GM21447 (cell line): Measurements from ENCODE around the gene PTPRO.

Source experiments
- ATAC-seq: cut with Tn5 transposase; IDR thresholded peaks from one replicate; pipeline ENCODE4 v1.9.1; 2021; ENCODE audit not compliant: unreplicated experiment

Gene PTPRO

DNA sequence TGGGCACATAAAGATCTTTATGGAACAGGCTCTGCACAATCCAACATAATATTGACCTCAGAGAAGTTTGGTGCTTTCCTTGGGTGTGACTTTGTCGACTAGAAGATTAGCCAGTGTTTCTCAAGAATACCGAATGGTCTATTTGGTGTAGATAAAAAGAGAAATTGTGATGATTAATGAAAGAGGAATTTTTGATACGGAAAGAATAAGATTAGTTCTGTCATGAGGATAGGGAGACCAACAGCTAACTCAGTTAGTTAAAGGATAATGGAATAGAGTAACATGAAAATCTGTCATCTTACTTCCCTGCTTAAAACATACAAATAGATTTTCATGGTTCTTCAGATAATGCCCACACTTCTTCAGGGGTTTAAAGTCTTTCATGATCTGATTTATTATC is 24.2 kb downstream of the PTPRO start:
- no peak for ATAC-seq

DNA sequence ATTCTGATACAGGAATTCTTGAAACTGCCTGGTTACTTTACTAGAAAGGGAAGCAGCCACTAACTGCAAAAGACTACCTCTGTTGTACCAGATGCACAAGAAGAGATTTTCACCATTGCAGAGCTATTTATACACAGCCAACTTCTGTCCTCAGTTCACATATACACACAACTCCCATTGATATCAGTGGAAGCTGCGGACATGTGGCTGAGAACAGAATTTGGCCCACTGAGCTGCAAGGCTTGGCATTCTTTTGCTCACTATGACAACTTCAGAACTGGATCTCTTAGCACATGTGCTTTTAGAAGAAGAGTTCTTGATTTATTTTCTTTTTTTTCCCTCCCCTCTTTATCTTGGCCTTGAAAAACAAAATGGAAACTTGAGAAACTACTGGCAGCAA is 28.3 kb downstream of the PTPRO start:
- ATAC-seq = no peak

DNA sequence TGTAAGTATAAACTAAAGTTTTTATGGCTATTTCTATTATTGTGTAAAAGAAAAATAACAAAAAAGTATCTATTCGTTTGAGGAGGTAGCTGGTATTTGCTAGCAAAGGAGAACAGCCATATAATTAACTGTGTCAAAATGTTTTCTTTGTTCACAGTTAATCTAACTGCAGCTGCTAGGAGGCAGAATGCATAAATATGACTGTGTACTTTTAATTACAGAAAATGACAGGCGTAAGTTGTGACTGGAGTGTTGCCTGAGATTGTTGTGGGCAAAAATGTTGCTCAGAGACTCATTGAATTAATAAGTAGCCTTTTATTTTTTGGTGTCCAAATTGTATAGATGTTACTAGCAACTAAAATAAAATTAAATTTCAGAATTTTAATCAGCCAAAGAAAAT is 33.5 kb downstream of the PTPRO start:
- ATAC-seq = no peak

DNA sequence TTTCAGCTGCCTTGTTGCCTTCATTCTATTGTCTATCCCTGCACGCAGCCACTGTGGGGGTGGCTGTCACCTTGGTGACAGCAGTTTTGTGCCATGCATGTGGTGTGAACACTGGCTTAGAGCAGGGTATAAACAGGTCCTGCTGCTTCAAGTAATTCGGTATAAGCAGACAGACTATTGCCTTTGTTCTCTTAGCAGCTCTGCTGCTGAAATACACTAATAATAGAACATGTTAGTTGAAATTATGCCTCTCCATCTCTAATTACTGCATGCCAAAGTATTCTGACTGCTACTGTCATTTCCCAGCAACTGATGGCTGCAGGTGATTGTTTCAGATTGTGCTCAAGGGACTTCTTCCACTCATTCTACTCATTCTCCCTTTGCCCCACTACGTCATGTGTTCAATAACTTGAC is 34.6 kb downstream of the PTPRO start:
- ATAC-seq = no peak

DNA sequence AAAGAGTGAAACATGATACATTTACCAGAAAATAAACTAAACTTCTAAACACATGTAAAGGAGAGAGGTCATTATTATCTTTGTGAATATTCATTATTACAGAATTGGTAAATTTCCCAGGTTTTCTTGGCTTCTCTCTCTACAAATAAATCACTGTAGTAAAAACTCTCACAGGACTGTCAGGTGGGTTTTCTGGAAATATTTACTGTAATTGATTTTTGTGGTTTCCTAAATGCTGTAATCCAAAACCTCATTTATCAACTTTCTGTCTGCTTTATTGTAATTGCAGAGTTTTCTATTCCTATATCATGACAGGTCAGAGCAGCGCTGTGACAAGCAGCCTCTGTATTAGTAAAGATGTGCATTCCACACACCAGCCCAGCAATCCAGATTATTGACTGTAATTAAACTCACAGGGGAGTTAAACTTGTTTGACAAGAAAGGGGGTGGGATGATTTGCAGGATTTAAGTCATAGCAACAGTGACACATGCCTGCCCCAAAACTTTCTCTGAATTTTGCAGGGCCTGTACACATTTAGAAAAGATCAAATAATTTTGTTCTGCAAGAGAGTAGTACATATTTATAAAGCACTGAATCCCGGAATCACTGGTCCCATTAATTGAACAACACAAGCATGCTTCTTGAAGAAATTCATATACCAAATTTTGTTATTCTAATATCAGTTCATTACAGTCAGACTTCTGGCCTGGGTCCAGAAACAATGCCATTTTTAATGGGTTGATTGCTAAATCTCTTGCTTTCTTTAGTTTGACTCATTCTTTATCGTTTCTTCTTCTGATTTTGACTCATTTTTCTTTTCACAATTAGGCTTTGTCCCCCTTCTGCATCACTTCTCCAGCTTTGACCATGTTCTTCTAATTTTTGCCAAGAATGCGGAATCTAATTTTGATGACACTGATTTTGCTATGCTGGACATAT is 42.2 kb downstream of the PTPRO start:
- ATAC-seq = no peak

DNA sequence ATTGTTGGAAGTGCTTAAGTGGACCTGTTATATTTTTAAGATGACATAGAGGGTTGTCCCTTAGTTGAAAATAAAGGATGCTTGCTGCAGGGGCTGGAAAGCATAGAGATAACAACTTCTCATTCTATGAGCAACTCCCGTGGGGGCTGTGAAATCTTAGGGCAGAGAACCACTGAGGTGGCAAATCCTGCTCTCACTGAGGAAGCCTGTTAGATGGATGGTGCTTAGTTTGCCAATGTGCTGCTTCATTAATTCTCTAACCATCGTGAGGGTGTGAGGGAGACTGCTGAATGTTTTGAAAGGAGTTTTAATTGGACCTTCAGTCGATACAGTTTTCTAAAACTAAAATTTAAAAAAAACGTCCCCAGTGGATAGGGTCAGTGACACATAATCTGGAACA is 46.5 kb downstream of the PTPRO start:
- no peak for ATAC-seq

DNA sequence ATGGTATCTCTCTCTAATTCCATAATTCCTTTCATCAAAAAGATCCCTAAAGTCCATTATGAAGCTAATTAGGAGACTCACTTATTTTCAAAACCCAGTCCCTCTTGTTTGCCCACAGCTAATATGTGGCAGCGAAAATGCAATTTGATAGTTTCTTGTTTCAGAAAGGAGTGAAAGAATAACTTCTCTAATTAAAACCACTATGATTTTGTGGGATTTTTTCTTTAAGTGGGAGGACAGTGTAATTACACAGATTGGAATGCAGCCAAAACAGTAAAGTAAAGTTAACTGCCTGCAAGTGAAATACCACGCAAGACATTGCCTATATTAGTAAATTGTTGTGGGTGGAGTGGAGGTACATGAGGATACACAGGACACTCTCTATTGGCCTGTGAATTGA is 50.0 kb downstream of the PTPRO start:
- no peak for ATAC-seq

DNA sequence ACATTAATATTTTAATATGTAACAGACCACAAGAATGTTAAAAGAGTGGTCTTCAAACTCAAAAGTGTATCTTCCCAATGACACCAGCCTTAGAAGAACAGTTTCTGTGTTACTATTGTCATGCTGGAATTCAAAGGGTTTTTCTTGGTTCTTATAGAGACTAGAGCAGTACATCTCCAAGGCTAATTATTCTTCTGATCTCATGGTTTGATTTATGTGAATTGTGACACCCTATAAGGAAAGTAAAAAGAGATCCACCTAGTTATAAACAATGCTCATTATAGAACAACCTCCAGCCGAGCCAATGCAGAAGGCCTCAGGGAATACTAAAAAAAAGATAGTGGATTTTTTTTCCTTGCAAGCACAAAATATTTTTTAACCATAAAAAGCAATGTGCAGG is 65.5 kb downstream of the PTPRO start:
- ATAC-seq = no peak

DNA sequence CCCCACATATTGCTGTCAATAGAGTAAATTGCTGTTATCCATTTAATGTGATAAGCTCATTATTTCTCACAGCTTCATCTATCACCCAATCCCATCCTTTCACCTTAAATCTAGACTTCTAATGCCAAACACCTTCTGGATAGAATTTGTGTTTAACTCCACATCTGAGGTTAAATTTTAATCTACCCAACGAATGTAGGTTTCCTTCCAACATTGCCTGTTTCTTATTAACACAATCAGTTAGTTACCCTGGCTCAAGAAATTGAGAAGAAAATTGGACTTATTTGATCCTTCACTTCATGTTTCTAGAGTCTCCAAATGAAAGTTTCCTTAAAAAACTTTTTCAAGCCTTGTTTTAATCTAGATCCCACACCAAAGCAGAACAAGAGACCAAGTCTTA is 67.3 kb downstream of the PTPRO start:
- no peak for ATAC-seq

DNA sequence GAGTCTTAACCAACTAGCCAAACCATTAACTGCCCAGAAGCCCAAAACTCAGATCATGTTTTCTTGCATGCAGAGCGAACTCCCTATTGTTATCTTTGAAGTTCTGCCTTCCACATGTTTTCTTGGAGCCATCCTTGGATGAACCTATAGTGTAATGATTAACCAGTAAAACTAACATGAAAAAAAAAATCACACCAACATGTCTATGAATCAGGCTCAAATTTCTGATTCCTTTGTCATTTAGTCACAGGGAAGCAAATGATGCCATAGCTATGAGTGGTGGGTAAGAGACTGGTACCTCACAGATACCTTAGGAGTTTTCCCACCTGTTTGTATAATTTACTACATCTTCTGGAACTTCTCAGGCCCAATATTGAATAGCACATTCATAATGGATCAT is 70.7 kb downstream of the PTPRO start:
- ATAC-seq = no peak

DNA sequence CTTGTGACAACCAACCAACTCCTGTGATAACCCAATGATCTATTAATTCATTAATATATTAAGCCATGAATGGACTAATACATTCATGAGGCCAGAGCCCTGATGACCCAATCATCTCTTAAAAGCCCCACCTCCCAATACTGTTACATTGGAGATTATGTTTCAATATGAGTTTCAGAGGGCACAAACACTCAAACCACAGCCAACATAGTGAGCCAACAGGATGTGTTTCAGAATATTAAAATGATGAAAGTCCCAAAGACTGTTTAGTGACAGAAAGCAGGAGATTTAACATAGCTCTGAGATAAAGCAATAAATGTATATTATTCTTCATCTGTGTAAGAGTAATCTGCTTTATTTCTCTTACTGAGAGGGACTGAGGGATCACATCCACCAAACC is 71.7 kb downstream of the PTPRO start:
- no peak for ATAC-seq

DNA sequence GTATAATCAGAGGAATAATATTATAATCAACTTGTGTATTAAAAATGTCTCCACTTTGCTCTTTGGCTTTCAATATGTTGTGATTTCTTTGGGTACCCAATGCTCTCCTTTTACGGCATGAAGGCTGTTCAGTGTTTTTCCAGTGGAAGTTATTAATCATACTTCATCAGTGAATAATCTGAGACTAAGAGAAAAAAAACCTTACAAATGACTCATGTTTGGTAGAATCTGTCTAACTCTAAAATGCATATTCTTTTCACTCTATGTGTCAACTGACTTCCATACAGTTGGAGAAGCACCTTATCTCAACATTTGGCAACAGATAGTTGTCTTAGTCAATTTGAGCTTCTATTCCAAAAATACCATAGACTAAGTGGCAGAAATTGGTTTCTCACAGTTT is 82.2 kb downstream of the PTPRO start:
- no peak for ATAC-seq

DNA sequence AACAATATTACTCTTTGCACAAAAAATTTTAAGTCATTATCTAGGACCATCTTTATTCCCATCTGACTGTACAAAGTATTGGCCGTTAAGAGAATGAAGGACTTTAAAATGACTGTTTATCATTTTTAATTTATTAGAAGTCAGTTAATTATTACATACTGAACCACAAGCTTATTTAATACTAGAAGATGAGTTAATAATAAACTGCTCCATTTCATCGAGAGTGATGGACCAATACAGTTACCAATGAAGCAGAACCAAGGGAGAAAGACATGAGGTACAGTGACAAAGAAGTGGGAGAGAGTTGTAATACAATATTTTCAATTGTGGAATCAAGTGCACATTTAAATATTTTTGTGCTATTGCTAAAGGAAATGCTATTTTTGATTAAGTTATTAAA is 83.3 kb downstream of the PTPRO start:
- no peak for ATAC-seq

DNA sequence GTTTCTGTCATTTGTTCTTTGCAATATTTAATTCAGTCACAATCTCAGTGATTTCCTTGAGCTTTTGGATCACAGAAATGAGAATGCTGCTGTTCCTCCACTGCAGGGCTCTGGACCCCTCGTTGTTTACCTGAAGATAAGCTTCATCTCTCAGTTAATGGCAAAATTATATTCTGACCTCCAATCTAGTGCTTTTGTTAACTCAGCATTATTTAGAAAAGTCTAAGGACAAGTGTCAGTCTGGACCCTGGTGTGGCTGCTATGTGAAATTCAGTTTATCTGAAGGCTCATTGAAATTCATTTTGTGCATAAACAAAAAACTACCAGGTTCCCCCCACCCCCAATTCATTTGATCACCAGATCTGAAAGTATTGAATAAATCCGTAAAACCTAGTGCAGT is 84.7 kb downstream of the PTPRO start:
- no peak for ATAC-seq

DNA sequence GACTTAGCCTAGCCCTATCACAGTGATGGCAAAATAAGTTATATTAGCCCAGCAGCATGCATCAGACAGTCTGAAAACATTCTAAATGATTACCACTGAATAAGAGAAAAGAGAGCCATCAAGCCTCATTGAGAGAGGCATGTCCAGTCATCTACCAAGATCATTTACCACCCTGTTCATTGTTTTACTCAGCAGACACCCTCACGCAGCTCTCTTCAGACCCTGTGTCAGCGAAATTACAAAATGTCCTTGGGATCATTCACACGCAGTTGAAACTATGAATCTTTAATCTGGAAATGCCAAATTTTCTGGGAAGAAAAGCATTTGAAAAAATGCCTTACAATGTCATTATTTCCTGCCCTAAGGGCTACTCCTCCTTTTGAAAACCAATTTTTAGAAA is 89.5 kb downstream of the PTPRO start:
- ATAC-seq = no peak

DNA sequence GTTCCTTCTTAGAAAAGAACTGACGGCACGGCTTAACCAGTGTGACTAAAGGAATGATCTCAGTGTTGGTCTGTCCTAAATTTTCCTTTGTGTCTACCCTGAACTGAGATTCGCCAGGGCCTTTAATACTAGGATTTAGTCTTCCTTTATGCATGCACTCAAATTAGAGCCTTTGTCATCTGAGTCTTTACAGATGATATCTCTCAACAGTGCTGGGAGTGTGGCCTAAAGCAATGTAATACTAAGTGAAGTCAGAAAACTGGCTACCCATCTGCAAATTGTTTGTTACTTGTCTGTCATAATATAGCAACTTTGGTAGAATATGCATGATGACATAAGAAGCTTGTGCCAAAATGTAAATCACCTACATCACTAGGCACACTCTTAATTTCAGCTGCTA is 95.4 kb downstream of the PTPRO start:
- ATAC-seq = no peak

DNA sequence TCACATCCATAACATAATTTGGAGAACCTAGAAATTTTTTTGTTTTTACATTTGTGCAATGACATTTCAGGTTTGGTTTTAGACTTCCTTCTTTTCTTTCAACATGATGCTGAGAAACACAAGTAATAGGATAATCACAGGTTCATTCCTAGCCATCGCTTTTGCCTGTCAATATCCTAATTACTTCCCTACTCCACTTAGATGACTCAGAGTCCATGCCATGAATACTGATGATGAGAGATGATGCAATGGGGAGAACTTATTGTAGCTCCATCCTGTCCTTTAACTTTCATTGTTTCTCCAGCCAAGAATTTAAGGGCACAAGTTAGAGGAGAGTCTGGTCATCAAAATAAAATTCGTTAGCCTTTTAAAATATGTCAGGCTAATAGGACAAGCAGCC is 101.3 kb downstream of the PTPRO start:
- no peak for ATAC-seq

DNA sequence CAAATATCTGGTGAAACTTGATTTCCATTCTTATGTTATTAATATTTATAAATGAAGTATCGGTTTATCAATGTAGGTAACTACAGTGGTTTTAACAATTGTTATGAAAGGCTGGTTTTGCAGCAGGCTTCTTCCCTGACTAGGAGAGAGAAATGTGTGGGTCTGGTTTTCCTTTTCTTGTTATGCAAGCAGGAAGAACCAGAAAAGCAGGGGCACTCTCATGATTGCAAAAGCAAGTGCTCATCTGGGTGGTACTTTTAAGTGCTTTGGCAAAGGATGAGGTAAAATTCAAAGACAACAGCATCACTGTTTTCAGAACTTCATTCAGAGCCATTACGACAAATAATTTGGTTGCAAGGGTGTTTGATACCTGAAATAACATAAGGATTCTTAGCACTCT is 105.6 kb downstream of the PTPRO start:
- ATAC-seq = no peak

DNA sequence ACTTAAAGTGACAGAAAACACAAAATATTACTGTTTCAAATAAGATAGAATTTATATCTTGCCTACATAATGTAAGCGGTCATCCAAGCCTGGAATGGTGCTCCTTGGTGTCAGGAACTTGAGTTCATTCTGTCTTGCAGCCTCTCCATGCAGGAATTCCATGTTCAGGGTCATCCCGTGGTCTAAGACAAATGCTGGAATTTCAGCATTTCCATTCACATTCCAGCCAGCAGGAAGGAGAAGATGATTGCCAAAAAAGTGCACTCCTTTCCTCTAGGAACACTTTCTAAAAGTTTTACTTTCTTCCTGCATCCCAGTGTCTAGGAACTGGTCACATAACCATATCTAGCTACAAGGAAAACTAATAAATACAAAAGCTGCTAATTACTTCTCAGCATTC is 106.3 kb downstream of the PTPRO start:
- ATAC-seq = no peak

DNA sequence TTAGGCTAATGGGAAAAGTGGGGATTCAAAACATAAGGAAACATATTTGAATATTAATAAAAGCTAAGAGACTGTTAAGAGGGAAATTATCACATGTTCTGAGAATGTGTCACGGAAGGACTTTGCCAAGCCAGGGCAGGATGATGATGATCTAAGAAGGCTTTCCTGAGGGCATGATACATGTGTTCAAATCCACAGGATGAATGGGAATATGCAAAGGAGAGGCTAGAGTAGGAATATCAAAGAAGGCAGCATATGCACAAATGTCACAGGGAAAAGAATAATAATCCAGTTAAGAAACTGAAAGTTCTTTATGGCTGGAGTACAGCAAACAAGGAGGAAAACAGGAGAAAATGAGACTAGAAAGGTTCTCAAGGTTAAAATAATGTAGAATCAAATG is 107.0 kb downstream of the PTPRO start:
- no peak for ATAC-seq

DNA sequence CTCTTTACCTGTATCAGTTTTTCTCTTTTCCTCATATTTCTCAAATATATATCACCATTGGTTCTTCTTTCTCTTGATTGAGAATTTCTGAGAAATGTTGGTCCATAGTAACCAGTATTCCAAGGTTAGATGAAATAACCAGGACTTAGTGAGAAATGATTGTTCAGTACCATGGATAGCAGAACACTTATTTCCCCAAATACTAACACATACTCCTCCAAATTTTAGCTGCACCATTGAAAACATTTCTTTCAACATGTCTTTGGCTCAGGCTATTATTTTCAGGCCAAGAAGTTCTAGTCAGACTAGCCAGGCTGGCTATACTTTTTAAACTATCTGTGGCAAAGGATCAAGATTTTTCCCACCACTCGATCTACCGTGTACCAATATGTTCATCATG is 113.3 kb downstream of the PTPRO start:
- no peak for ATAC-seq

DNA sequence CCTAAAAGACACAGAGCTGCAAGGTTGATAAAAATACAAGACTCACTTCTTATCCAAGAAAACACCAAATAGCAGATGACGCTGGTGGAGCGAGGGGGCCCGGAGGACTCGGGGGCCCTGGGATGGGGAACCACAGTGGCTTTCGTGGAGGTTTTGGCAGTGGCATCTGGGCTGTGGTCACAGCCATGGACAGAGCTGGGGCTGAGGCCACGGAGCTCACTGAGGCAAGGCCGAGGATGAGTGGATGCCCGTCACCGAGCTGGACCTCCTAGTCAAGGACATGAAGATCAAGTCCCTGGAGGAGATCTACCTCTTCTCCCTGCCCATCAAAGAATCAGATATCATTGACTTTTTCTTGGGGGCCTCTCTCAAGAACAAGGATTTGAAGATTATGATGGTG is 117.2 kb downstream of the PTPRO start:
- no peak for ATAC-seq

DNA sequence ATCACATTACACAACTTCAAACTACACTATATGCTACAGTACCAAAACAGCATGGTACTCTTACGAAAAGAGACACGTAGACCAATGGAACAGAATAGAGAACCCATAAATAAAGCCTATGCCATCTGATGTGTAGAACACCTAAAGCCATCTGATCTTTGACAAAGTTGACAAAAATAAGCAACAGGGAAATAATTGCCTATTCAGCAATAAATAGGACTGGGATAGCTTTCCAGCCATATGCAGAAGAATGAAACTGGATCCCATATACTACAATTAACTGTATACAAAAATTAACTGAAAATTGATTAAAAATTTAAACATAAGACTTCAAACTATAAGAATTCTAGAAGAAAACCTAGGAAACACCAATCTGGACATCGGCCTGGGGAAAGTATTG is 120.7 kb downstream of the PTPRO start:
- no peak for ATAC-seq
